Urinary bladder (tissue), 4 donors: ENCODE measurements around the gene TMEFF1. TPM values are rescaled to one million over a fixed set of nuclear protein-coding genes. Genes with fewer than 3 reads are reported as not detected.

Experiments used
- DNase-seq: peaks from one replicate; pipeline ENCODE4 v3.0.0-alpha.2; 2015; ENCODE audit errors: extremely low spot score
- H3K27ac ChIP-seq: one replicate; pipeline ENCODE4 v1.5.1; 2013; ENCODE audit warnings: low read depth, mild to moderate bottlenecking, moderate library complexity
- H3K36me3 ChIP-seq: one replicate; pipeline ENCODE4 v1.6.1; 2013; ENCODE audit warnings: mild to moderate bottlenecking, moderate library complexity; ENCODE audit not compliant: insufficient read depth
- H3K4me1 ChIP-seq: one replicate; pipeline ENCODE4 v1.6.1; 2013; ENCODE audit warnings: mild to moderate bottlenecking, moderate library complexity; ENCODE audit not compliant: insufficient read depth
- H3K4me3 ChIP-seq: one replicate; pipeline ENCODE4 v1.5.1; 2013; ENCODE audit warnings: low read depth, low read length
- WGBS: extraction: QIAGEN DNeasy Blood & Tissue Kit; methylation state at CpG from one replicate; pipeline ENCODE4 v1.1.7; 2013; 5-methylcytosine and 5-hydroxymethylcytosine counted together
- polyA plus RNA-seq: library from polyadenylated mRNA; stranded (reverse); fragments of 200-250 nt; gene quantifications from one replicate; pipeline ENCODE4 v1.2.3, GENCODE V29; 2013
- total RNA-seq: library from RNA; depleted of rRNA; stranded (reverse); fragments of >200 nt; gene quantifications from one replicate; pipeline ENCODE4 v1.2.3, GENCODE V29; 2014
- donor health status: healthy with polysubstance abuse.
- donor health status: healthy.

Gene TMEFF1
- total and polyA plus RNA-seq, 2 donors: 0.24 to 2.0 TPM

- WGBS: 93% methylated on average over 7 of the region's 7 CpGs
- Histone ChIP-seq H3K4me1 (no peaks in the 10 kb centered on the region), H3K4me3 (no peak overlapping the region), H3K36me3 (no peaks in the 10 kb centered on the region), H3K27ac (no peak overlapping the region)
- no peak for DNase-seq
These were observed 108.1 kb downstream of the TMEFF1 start for GRCh38 chr9:100581081-100581480.

DNA sequence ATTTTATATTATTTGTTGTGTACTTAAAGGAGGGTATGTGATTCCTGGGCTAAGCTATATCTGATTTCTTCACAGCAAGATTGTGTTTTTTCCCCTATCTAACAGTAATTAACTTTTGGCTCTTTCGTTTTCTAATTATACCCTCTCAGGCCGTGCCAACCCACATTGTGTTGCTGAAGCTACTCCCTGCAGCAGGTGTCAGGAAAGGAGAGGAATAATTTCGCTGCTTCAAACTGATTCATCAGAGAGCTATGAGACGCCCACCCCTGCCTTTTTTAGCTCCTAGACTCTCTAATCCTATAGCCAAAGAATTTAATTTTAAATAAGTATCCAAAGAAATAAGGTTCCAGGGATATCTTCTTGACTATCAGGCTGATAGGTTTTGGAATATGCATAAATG lies 108.7 kb downstream of the TMEFF1 start:
- Histone ChIP-seq H3K36me3 (no peaks in the 10 kb centered on the region), H3K4me1 (no peaks in the 10 kb centered on the region), H3K4me3 (no peak overlapping the region), H3K27ac (no peak overlapping the region)
- no peak for DNase-seq
- WGBS: 89% methylated on average over 4 of the region's 4 CpGs

DNA sequence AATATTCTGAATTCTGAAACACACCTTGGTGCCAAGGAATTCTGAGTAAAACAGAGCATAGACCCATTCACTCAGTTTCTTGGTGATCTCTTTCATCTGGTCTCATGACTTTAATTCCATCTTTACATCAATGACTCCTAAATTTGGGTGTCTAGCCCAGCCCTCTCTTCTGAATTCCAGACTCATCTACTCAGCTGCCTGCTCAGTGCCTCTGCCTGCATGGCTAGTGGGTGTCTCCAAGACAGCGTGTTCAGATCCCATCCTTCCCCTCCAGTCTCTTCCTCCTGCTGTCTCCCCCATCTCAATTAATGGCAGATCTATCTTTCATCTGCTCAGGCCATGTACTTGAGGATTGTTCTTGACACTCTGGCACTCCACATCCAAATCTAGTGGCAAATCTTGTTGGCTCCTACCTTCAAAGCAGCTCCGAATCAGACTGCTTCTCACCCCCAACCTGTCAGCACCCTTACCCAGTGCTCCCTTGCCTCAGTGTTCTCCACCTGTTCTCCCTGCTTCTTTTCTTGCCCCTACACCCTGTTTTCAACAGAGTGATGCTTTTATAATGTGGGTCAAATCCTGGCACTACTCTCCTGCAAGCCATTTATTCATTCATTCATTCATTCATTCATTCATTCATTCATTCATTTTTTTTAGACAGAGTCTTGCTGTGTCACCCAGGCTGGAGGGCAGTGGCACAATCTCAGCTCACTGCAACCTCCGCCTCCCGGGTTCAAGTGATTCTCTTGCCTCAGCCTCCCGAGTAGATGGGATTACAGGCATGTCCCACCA lies 110.3 kb downstream of the TMEFF1 start:
- Histone ChIP-seq H3K36me3 (no peaks in the 10 kb centered on the region), H3K4me1 (no peaks in the 10 kb centered on the region), H3K4me3 (no peak overlapping the region), H3K27ac (no peak overlapping the region)
- no peak for DNase-seq
- 94% methylated on average over 5 of the region's 5 CpGs for WGBS

- 97% methylated on average over 4 of the region's 4 CpGs for WGBS
- H3K4me3 ChIP-seq: no peak overlapping the region
- H3K27ac ChIP-seq: no peak overlapping the region
These were observed 112.0 kb downstream of the TMEFF1 start for GRCh38 chr9:100584951-100585350.

DNA sequence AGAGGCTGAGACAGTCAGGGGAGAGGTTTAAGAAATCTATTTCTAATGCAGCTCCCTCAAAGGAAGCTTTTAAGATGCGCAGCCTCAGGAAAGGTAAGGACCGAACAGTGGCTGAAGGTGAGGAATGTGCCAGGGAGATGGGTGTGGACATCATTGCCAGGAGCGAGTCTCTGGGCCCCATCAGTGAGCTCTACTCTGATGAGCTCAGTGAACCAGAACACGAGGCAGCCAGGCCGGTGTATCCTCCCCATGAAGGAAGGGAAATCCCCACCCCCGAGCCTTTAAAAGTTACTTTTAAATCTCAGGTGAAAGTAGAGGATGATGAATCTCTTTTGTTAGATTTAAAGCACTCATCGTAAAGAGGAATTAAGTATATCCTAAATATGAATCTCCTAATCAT lies 113.1 kb downstream of the TMEFF1 start:
- 90% methylated on average over 7 of the region's 7 CpGs for WGBS
- no peak overlapping the region for H3K4me3 ChIP-seq

More at GRCh38 chr9:100584951-100585350, 112.0 kb downstream of the TMEFF1 start:
- DNase-seq: no peak
- Histone ChIP-seq H3K4me1 (no peaks in the 10 kb centered on the region), H3K36me3 (no peaks in the 10 kb centered on the region)

DNA sequence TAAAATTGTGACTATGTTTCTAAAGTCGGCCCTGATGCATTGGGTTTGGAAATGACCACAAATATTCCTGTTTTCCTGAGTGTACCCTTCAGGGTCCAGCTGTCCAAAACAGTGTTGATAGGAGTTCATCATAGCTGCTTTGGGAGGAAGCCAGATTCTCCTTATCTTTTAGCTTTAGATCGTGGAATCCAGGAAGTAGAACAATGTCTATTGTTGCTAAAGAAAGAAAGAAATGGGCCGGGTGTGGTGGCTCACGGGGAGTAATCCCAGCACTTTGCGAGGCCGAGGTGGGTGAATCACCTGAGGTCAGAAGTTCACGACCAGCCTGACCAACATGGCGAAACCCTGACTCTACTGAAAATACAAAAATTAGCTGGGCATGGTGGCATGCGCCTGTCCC lies 114.4 kb downstream of the TMEFF1 start:
- no peak overlapping the region for H3K27ac ChIP-seq
- no peak for DNase-seq
- WGBS: 74% methylated on average over 9 of the region's 9 CpGs
- no peaks in the 10 kb centered on the region for H3K4me1 ChIP-seq
- no peaks in the 10 kb centered on the region for H3K36me3 ChIP-seq
- H3K4me3 ChIP-seq: no peak overlapping the region

More for the DNA sequence above, 113.1 kb downstream of the TMEFF1 start:
- no peak for DNase-seq
- Histone ChIP-seq H3K4me1 (no peaks in the 10 kb centered on the region), H3K36me3 (no peaks in the 10 kb centered on the region), H3K27ac (no peak overlapping the region)

DNA sequence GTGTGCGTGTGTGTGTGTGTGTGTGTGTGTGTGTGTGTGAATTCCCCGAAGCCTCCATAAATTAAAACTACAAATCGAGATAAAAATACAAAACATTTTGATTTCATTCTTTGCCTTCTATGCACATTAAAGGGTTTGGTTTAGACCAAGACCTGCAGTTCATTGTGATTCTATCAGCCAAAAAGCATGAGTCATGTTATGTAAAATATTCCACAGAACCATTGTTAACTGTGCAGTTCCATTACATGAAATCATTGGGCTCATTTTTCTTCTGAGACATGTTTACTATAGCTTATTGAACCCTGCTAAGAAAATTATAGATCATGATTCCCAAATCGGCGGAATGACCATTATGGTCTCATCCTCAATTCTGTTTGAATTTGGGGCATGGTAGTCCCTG lies 116.6 kb downstream of the TMEFF1 start:
- WGBS: 77% methylated on average over 5 of the region's 5 CpGs
- H3K36me3 ChIP-seq: no peaks in the 10 kb centered on the region
- no peak overlapping the region for H3K4me3 ChIP-seq
- no peaks in the 10 kb centered on the region for H3K4me1 ChIP-seq
- no peak for DNase-seq
- H3K27ac ChIP-seq: no peak overlapping the region

DNA sequence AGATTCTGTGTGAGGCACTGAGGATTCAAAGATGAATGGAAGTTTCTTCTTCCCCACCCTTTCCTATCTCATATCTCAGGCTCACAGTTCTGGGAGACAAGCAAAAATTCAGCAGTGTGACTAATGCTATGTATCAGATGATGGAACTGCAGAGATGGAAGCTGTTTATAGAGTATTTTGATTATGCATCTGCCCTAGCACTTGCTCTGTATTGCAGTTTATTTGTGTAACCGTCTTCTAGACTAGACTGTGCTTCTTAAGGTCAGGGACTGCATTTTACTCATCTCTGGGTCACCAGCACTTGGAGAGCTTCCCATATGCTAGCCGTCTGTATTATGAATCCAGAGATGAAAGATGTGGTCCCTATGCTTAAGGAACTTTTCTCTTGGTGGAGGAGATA lies 117.5 kb downstream of the TMEFF1 start:
- no peak for DNase-seq
- Histone ChIP-seq H3K4me1 (no peaks in the 10 kb centered on the region), H3K4me3 (no peak overlapping the region), H3K36me3 (no peaks in the 10 kb centered on the region), H3K27ac (no peak overlapping the region)
- 42% methylated on average over 2 of the region's 2 CpGs for WGBS

GRCh38 chr9:100591139-100591538 lies 118.2 kb downstream of the TMEFF1 start:
- no peak for DNase-seq
- no peaks in the 10 kb centered on the region for H3K4me1 ChIP-seq
- H3K27ac ChIP-seq: no peak overlapping the region
- no peaks in the 10 kb centered on the region for H3K36me3 ChIP-seq
- 92% methylated on average over 6 of the region's 6 CpGs for WGBS
- no peak overlapping the region for H3K4me3 ChIP-seq

GRCh38 chr9:100591639-100592412 lies 118.9 kb downstream of the TMEFF1 start:
- Histone ChIP-seq H3K4me3 (no peak overlapping the region), H3K4me1 (no peaks in the 10 kb centered on the region), H3K27ac (no peak overlapping the region), H3K36me3 (no peaks in the 10 kb centered on the region)
- no peak for DNase-seq
- WGBS: 83% methylated on average over 5 of the region's 5 CpGs

DNA sequence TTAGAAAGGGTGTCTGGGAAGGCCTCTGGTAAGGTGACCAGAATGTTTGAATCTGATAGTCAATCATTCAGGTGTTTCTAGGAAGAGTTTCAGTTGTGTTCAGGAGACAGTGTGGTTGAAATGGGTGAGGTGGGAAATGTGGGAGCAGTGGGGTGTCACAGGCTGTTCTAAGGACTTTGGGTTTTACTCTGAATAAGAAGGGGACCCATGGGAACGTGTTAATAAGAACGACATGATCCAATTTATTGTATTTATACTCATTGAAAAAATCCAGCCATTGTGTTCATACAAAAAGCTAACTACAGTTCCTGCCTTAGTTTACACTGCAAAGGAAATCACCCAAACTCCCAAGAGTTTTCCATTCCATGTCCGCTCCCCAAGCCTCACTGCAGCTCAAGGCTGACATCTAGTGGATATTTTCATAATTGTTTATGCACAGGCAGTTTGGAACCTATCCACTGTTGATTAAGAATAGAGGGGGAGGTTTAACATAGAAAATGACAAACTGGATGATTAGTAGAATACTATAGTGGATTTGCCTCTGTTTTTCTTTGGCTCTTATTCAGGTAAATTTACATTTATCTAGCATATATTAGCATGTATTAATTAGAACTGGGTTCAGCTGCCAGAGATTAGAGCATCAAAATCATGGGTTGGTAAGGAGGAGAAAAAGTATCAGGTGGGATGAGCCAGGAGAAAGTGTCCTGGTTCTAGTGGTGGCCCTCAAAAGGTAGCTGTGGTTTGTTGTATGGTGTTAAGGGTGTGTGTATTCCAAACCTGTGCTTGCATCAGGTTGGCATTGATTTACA lies 122.6 kb downstream of the TMEFF1 start:
- H3K36me3 ChIP-seq: no peaks in the 10 kb centered on the region
- H3K4me3 ChIP-seq: no peak overlapping the region
- DNase-seq: no peak
- H3K27ac ChIP-seq: no peak overlapping the region
- H3K4me1 ChIP-seq: no peaks in the 10 kb centered on the region
- WGBS: 17% methylated on average over 3 of the region's 3 CpGs

GRCh38 chr9:100597236-100597635 lies 124.3 kb downstream of the TMEFF1 start:
- H3K4me1 ChIP-seq: no peaks in the 10 kb centered on the region
- WGBS: 49% methylated on average over 6 of the region's 6 CpGs
- H3K27ac ChIP-seq: no peak overlapping the region
- no peak overlapping the region for H3K4me3 ChIP-seq
- DNase-seq: no peak
- H3K36me3 ChIP-seq: no peaks in the 10 kb centered on the region

- Histone ChIP-seq H3K4me3 (peak overlapping the region; percentile 33), H3K4me1 (no peaks in the 10 kb centered on the region), H3K36me3 (no peaks in the 10 kb centered on the region), H3K27ac (no peak overlapping the region)
- peak; percentile 59 for DNase-seq
- 1% methylated on average over 41 of the region's 41 CpGs for WGBS
These were observed 125.7 kb downstream of the TMEFF1 start for GRCh38 chr9:100598641-100599145.
